Trophoblast cell (in vitro differentiated cells and primary cell): ENCODE data around the gene MAP2K3.

Experiments used
- DNase-seq, 2 donors: peaks; one replicate each; pipeline ENCODE4 v3.0.0-alpha.2; 2016
- H2AFZ ChIP-seq: 2 replicates; pipeline ENCODE4 v1.6.1; 2013; ENCODE audit warnings: low read length, moderate library complexity, mild to moderate bottlenecking; ENCODE audit not compliant: insufficient read depth, poor library complexity
- H2AK5ac ChIP-seq: 2 replicates; pipeline ENCODE4 v1.6.1; 2013; ENCODE audit warnings: mild to moderate bottlenecking, low read length
- H2BK120ac ChIP-seq: 2 replicates; pipeline ENCODE4 v1.6.1; 2013; ENCODE audit warnings: low read length, mild to moderate bottlenecking, moderate library complexity; ENCODE audit not compliant: insufficient read depth, poor library complexity
- H2BK12ac ChIP-seq: 2 replicates; pipeline ENCODE4 v1.6.1; 2013; ENCODE audit warnings: mild to moderate bottlenecking, low read length, moderate library complexity
- H2BK5ac ChIP-seq: 2 replicates; pipeline ENCODE4 v1.6.1; 2013; ENCODE audit warnings: low read length, low read depth, moderate library complexity, mild to moderate bottlenecking; ENCODE audit not compliant: poor library complexity
- H3K14ac ChIP-seq: 2 replicates; pipeline ENCODE4 v1.6.1; 2013; ENCODE audit warnings: mild to moderate bottlenecking, low read length
- H3K18ac ChIP-seq: 2 replicates; pipeline ENCODE4 v1.6.1; 2013; ENCODE audit warnings: mild to moderate bottlenecking, low read length
- H3K23ac ChIP-seq: 2 replicates; pipeline ENCODE4 v1.6.1; 2013; ENCODE audit warnings: low read length
- H3K27ac ChIP-seq: 2 replicates; pipeline ENCODE4 v1.5.1; 2013; ENCODE audit warnings: low read depth, mild to moderate bottlenecking, inconsistent platforms, low read length, moderate library complexity
- H3K27me3 ChIP-seq: 2 replicates; pipeline ENCODE4 v1.6.1; 2013; ENCODE audit warnings: inconsistent platforms, mild to moderate bottlenecking, low read length, moderate library complexity; ENCODE audit not compliant: insufficient read depth
- H3K36me3 ChIP-seq, 2 experiments: 1 replicate in 1 of 2; 2 replicates in 1 of 2; pipeline ENCODE4 v1.6.1; 2013; ENCODE audit warnings: low read length in 2 of 2, mild to moderate bottlenecking in 2 of 2, moderate library complexity in 1 of 2; ENCODE audit not compliant: insufficient read depth in 2 of 2, control insufficient read depth in 1 of 2
- H3K4ac ChIP-seq: 2 replicates; pipeline ENCODE4 v1.6.1; 2013; ENCODE audit warnings: low read depth, mild to moderate bottlenecking, low read length, moderate library complexity
- H3K4me1 ChIP-seq, 2 experiments: 1 replicate in 1 of 2; 2 replicates in 1 of 2; pipeline ENCODE4 v1.6.1; 2013; ENCODE audit warnings: low read length in 2 of 2, mild to moderate bottlenecking in 2 of 2, moderate library complexity in 1 of 2; ENCODE audit not compliant: insufficient read depth in 2 of 2, control insufficient read depth in 1 of 2
- H3K4me2 ChIP-seq: 2 replicates; pipeline ENCODE4 v1.6.1; 2013; ENCODE audit warnings: inconsistent platforms, mild to moderate bottlenecking, low read length, moderate library complexity
- H3K4me3 ChIP-seq: 2 replicates; pipeline ENCODE4 v1.5.1; 2013; ENCODE audit warnings: mild to moderate bottlenecking, low read depth, low read length, inconsistent platforms
- H3K79me1 ChIP-seq: one replicate; pipeline ENCODE4 v1.6.1; 2013; ENCODE audit warnings: low read length
- H3K79me2 ChIP-seq: 2 replicates; pipeline ENCODE4 v1.6.1; 2013; ENCODE audit warnings: low read length, mild to moderate bottlenecking; ENCODE audit not compliant: control insufficient read depth, insufficient read depth, poor library complexity
- H3K9ac ChIP-seq: 2 replicates; pipeline ENCODE4 v1.6.1; 2013; ENCODE audit warnings: mild to moderate bottlenecking, low read length
- H3K9me3 ChIP-seq: 2 replicates; pipeline ENCODE4 v1.6.1; 2013; ENCODE audit warnings: low read depth, mild to moderate bottlenecking, control low read depth, inconsistent platforms, low read length; ENCODE audit not compliant: insufficient read depth
- H4K12ac ChIP-seq: 2 replicates; pipeline ENCODE4 v1.6.1; 2013; ENCODE audit warnings: low read depth, mild to moderate bottlenecking, low read length, moderate library complexity
- H4K8ac ChIP-seq: 2 replicates; pipeline ENCODE4 v1.6.1; 2013; ENCODE audit warnings: low read depth, mild to moderate bottlenecking, low read length, moderate library complexity
- H4K91ac ChIP-seq: one replicate; pipeline ENCODE4 v1.6.1; 2013; ENCODE audit warnings: low read depth, mild to moderate bottlenecking, low read length, moderate library complexity
- WGBS: extraction: QIAGEN DNeasy Blood & Tissue Kit; methylation state at CpG from one replicate; pipeline ENCODE4 v1.1.7; 2013; ENCODE audit warnings: missing lambda C conversion rate; ENCODE audit not compliant: insufficient read length, insufficient coverage; ENCODE audit errors: extremely low coverage; 5-methylcytosine and 5-hydroxymethylcytosine counted together

MAP2K3 gene

DNA sequence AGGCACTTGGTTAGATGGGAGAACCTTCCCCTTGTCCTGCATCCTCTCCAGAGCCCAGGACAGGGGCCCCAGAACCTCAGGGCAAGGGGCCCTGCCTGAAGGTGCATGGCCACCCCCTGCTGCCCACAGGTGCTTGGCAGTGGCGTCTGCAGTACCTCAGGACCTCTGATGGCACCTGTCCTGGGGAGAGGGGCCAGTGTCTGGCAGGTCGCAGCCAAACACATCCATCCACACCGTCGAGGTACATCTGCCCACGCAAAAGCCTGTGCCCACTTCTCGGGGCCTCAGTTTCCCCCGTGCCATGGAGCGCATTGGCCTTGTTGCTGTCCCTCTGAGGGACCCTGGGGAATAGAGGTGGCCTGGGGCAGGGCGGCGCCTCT is 9.3 kb downstream of the MAP2K3 start:
- no peaks in the 10 kb centered on the region for H3K79me2 ChIP-seq
- no peaks in the 10 kb centered on the region for H3K4me1 ChIP-seq
- H3K9me3 ChIP-seq: peaks cover 40% of the 10 kb centered on the region
- no peak overlapping the region for H3K14ac ChIP-seq
- no peaks in the 10 kb centered on the region for H3K27me3 ChIP-seq
- H3K18ac ChIP-seq: no peak overlapping the region
- no peak overlapping the region for H4K91ac ChIP-seq
- H3K36me3 ChIP-seq: peaks cover 5 to 14% of the 10 kb centered on the region in 2 experiments
- no peak overlapping the region for H3K9ac ChIP-seq
- no peak overlapping the region for H3K4me2 ChIP-seq
- no peak overlapping the region for H3K4me3 ChIP-seq
- no peak overlapping the region for H2BK12ac ChIP-seq
- no peak overlapping the region for H2BK120ac ChIP-seq
- no peak overlapping the region for H2BK5ac ChIP-seq
- no peaks in the 10 kb centered on the region for H3K79me1 ChIP-seq
- no peak for DNase-seq
- no peak overlapping the region for H4K12ac ChIP-seq
- no peak overlapping the region for H2AFZ ChIP-seq
- no peak overlapping the region for H3K23ac ChIP-seq
- no peak overlapping the region for H3K27ac ChIP-seq
- no CpG with 5 or more reads among the region's 10 CpGs for WGBS
- H4K8ac ChIP-seq: no peak overlapping the region
- no peak overlapping the region for H3K4ac ChIP-seq
- H2AK5ac ChIP-seq: no peak overlapping the region

DNA sequence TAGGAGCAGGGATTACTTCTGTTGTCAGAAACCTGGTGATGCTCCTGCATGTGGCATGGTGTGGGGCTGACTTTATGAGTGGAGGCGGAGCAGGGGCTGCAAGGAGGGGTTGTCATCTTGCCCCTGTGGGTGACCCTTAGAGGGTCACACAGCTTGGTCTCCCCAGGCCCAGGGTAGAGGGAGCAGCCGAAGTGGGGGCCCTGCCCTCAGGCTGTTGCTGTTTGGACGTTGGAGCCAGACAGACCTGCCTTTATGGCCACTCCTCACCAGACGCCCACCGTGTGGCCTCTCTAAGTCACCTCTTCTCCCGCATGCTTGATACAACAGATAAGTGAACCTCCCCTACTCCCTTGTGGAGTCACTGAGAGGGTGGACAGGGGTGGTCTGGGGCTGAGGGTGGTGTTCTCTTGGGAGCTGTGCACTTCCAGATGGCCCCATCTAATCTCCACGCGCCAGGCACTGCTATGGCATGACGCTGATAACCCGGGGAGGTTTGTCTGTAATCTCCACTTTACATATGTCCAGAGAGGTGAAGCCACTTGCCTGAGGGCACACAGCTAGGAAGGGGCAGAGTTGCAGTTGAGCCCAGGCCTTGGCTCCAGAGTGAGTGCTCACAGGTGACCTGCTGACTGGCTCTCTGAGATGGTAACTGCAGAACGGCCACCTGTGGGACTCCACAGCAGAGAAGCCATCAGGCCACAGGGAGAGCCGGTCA is 10.0 kb downstream of the MAP2K3 start:
- no peaks in the 10 kb centered on the region for H3K79me1 ChIP-seq
- H3K18ac ChIP-seq: no peak overlapping the region
- no peak overlapping the region for H4K8ac ChIP-seq
- H3K9me3 ChIP-seq: peaks cover 44% of the 10 kb centered on the region
- no peak overlapping the region for H3K9ac ChIP-seq
- peaks cover 12 to 21% of the 10 kb centered on the region in 2 experiments for H3K36me3 ChIP-seq
- H2BK120ac ChIP-seq: no peak overlapping the region
- no peak overlapping the region for H3K4ac ChIP-seq
- DNase-seq: peak; percentile 95 to 98
- no peak overlapping the region for H3K27ac ChIP-seq
- no peaks in the 10 kb centered on the region for H3K27me3 ChIP-seq
- no CpG with 5 or more reads among the region's 12 CpGs for WGBS
- no peak overlapping the region for H3K23ac ChIP-seq
- no peak overlapping the region for H2AFZ ChIP-seq
- no peaks in the 10 kb centered on the region for H3K4me1 ChIP-seq
- H3K14ac ChIP-seq: no peak overlapping the region
- no peak overlapping the region for H4K91ac ChIP-seq
- no peak overlapping the region for H3K4me2 ChIP-seq
- no peak overlapping the region for H2BK5ac ChIP-seq
- H3K79me2 ChIP-seq: no peaks in the 10 kb centered on the region
- no peak overlapping the region for H2AK5ac ChIP-seq
- H3K4me3 ChIP-seq: no peak overlapping the region
- H2BK12ac ChIP-seq: no peak overlapping the region
- no peak overlapping the region for H4K12ac ChIP-seq

- peaks cover 16 to 21% of the 10 kb centered on the region in 2 experiments for H3K36me3 ChIP-seq
- DNase-seq: peak; percentile 96 to 97
- no peaks in the 10 kb centered on the region for H3K79me2 ChIP-seq
- H3K9me3 ChIP-seq: peaks cover 44% of the 10 kb centered on the region
- H2AFZ ChIP-seq: no peak overlapping the region
- H3K4ac ChIP-seq: no peak overlapping the region
- H2BK120ac ChIP-seq: no peak overlapping the region
- no peak overlapping the region for H3K9ac ChIP-seq
- H3K18ac ChIP-seq: no peak overlapping the region
- H3K14ac ChIP-seq: no peak overlapping the region
- no peak overlapping the region for H2BK5ac ChIP-seq
- H4K91ac ChIP-seq: no peak overlapping the region
- H3K27me3 ChIP-seq: no peaks in the 10 kb centered on the region
- no CpG with 5 or more reads among the region's 19 CpGs for WGBS
- no peak overlapping the region for H3K23ac ChIP-seq
- no peaks in the 10 kb centered on the region for H3K79me1 ChIP-seq
- H2AK5ac ChIP-seq: no peak overlapping the region
- no peak overlapping the region for H3K4me3 ChIP-seq
- no peak overlapping the region for H3K27ac ChIP-seq
- H3K4me1 ChIP-seq: no peaks in the 10 kb centered on the region
- H4K12ac ChIP-seq: no peak overlapping the region
- H3K4me2 ChIP-seq: no peak overlapping the region
- no peak overlapping the region for H4K8ac ChIP-seq
- no peak overlapping the region for H2BK12ac ChIP-seq
Measured at GRCh38 chr17:21295036-21295952, 10.8 kb downstream of the MAP2K3 start.

- Histone ChIP-seq H3K27me3 (no peaks in the 10 kb centered on the region), H3K9ac (no peak overlapping the region), H3K9me3 (peaks cover 49% of the 10 kb centered on the region), H3K18ac (no peak overlapping the region), H3K79me1 (no peaks in the 10 kb centered on the region), H4K91ac (no peak overlapping the region), H3K4me2 (no peak overlapping the region), H2AK5ac (no peak overlapping the region), H2BK12ac (no peak overlapping the region), H3K27ac (no peak overlapping the region), H3K4me1 (no peaks in the 10 kb centered on the region), H3K23ac (no peak overlapping the region), H3K36me3 (peaks cover 27 to 32% of the 10 kb centered on the region in 2 experiments), H3K4me3 (no peak overlapping the region), H2BK5ac (no peak overlapping the region), H2AFZ (no peak overlapping the region), H4K8ac (no peak overlapping the region), H3K14ac (no peak overlapping the region), H3K79me2 (no peaks in the 10 kb centered on the region), H4K12ac (no peak overlapping the region), H3K4ac (no peak overlapping the region), H2BK120ac (no peak overlapping the region)
- peak; percentile 68 to 75 for DNase-seq
- WGBS: no CpG with 5 or more reads among the region's 22 CpGs
Measured at GRCh38 chr17:21296097-21297025, 11.8 kb downstream of the MAP2K3 start.
